ENCODE data around the gene UBALD1.

- TF ChIP-seq CTCF (IDR thresholded peaks at IDR 0.05; ENCODE audit: low read length), result no peak
- TF ChIP-seq EZH2 (IDR thresholded peaks at IDR 0.05; ENCODE audit: borderline replicate concordance, low read length), result no peak
Observed at GRCh38 chr16:4641895-4642294, 27.2 kb upstream of the UBALD1 start.
